Astrocyte (in vitro differentiated cells and primary cell): Measurements from ENCODE around the gene ISLR2.

Source experiments
- EZH2 ChIP-seq: IDR thresholded peaks from 2 replicates; pipeline ENCODE4 v1.6.1; 2012; ENCODE audit warnings: mild to moderate bottlenecking, low read length, inconsistent platforms; ENCODE audit not compliant: insufficient read depth
- TF ChIP-seq, protein P1 (sequence below): IDR thresholded peaks from 2 replicates; pipeline ENCODE4 v1.5.1; 2011; ENCODE audit warnings: low read depth, mild to moderate bottlenecking, inconsistent platforms, low read length, moderate library complexity; ENCODE audit not compliant: insufficient read depth

- TF ChIP-seq, protein P1, sequence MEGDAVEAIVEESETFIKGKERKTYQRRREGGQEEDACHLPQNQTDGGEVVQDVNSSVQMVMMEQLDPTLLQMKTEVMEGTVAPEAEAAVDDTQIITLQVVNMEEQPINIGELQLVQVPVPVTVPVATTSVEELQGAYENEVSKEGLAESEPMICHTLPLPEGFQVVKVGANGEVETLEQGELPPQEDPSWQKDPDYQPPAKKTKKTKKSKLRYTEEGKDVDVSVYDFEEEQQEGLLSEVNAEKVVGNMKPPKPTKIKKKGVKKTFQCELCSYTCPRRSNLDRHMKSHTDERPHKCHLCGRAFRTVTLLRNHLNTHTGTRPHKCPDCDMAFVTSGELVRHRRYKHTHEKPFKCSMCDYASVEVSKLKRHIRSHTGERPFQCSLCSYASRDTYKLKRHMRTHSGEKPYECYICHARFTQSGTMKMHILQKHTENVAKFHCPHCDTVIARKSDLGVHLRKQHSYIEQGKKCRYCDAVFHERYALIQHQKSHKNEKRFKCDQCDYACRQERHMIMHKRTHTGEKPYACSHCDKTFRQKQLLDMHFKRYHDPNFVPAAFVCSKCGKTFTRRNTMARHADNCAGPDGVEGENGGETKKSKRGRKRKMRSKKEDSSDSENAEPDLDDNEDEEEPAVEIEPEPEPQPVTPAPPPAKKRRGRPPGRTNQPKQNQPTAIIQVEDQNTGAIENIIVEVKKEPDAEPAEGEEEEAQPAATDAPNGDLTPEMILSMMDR = no peak
- no peak for TF ChIP-seq EZH2
Observed at GRCh38 chr15:74109713-74110112, 20.7 kb upstream of the ISLR2 start.
